Activated naive CD8-positive, alpha-beta T cell treated with anti-CD3 and anti-CD28 coated beads for 36 hours (primary cell): Measurements from ENCODE around the gene KRT4. TPM values are rescaled to one million over a fixed set of nuclear protein-coding genes. Genes with fewer than 3 reads are reported as not detected.
"Not testable (repeated sequence)": the region's sequence is repeated elsewhere in the genome, so short reads cannot be mapped to it uniquely, and the experiment has no call there.

Source experiments
- DNase-seq: peaks from one replicate; pipeline ENCODE4 v3.0.0; 2021
- H3K27ac Mint-ChIP-seq: one replicate; pipeline ENCODE4 v1.8.0; 2022; ENCODE audit warnings: mild to moderate bottlenecking, moderate library complexity, mixed read lengths
- H3K27me3 Mint-ChIP-seq: one replicate; pipeline ENCODE4 v1.8.0; 2022; ENCODE audit warnings: mild to moderate bottlenecking, mixed read lengths
- H3K36me3 Mint-ChIP-seq: one replicate; pipeline ENCODE4 v1.8.0; 2021; ENCODE audit warnings: mild to moderate bottlenecking, mixed read lengths
- H3K4me1 Mint-ChIP-seq: one replicate; pipeline ENCODE4 v1.8.0; 2021; ENCODE audit warnings: mixed read lengths
- H3K4me3 Mint-ChIP-seq: one replicate; pipeline ENCODE4 v1.8.0; 2022; ENCODE audit warnings: mild to moderate bottlenecking, moderate library complexity, mixed read lengths
- H3K9me3 Mint-ChIP-seq: one replicate; pipeline ENCODE4 v1.8.0; 2022; ENCODE audit warnings: mixed read lengths
- total RNA-seq, 2 experiments: library from RNA; stranded (reverse); gene quantifications; one replicate each; pipeline ENCODE4 v1.2.3, GENCODE V29; 2021

The KRT4 gene
- total RNA-seq, 2 experiments from 2014 or later: 0.22 TPM; not detected in 1

DNA sequence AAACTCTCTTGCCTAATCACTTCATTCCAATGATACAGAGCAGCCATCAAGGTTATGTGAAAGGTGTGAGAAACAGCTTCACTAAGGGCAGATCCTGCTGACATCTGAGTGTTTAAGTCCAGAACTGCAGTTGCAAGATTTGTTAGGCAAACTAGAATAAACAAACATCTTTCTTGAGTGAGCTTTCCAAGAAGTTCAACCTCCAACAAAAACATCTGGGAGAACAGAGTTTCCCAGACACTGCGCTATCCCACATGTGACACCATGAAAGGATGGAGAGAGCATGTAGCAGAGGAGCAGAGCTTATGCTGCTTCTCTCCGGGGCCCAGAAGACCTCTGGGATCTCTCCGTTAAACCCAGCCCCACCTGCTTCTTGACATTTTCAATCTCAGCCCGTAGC is 42.4 kb downstream of the KRT4 start:
- no peak overlapping the region for H3K27ac Mint-ChIP-seq
- H3K36me3 Mint-ChIP-seq: no peaks in the 10 kb centered on the region
- no peaks in the 10 kb centered on the region for H3K4me1 Mint-ChIP-seq
- no peaks in the 10 kb centered on the region for H3K27me3 Mint-ChIP-seq
- no peak overlapping the region for H3K4me3 Mint-ChIP-seq
- peaks cover 1% of the 10 kb centered on the region for H3K9me3 Mint-ChIP-seq
- no peak for DNase-seq

DNA sequence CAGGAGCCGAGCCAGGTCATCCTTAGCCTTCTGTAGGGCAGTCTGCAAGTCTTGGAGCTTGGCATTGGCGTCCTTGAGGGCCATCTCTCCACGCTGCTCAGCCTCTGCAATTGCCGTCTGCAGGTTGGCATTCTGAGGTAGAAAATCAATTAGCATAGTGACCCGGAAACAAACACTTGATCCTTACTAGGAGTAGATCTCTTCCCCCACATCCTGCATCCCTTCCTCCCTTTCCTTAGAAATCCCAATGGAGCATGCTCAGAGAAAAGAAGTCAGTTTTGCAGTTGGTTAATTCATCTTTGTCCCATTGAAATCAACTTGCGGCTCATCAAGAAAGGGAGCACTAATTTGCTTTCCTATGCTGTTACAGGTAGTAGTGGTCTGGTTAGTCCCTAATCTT is 42.8 kb downstream of the KRT4 start:
- Mint-ChIP-seq H3K27ac (no peak overlapping the region), H3K4me3 (no peak overlapping the region), H3K9me3 (peaks cover 1% of the 10 kb centered on the region), H3K36me3 (no peaks in the 10 kb centered on the region), H3K4me1 (no peaks in the 10 kb centered on the region), H3K27me3 (no peaks in the 10 kb centered on the region)
- DNase-seq: no peak

DNA sequence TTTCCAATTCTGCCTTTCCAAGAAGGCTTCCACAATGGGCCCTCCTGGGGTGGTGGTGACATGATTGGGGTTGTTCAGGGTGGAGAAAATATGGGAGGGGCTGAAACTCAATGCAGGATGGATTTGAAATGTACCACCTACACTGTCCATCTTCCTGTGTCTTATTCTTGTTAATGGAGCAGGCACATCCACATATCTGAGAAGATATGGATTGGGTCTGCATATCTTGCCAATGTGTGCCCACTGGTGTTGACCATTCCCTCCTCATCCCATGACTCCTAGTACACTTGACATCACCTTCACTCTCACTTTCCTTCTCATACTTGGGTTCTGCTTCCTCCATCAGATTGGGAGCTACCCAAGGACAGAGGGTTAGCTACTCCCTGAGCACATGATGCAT is 44.0 kb downstream of the KRT4 start:
- H3K4me3 Mint-ChIP-seq: no peak overlapping the region
- no peak for DNase-seq
- H3K9me3 Mint-ChIP-seq: peaks cover 1% of the 10 kb centered on the region
- H3K27me3 Mint-ChIP-seq: no peaks in the 10 kb centered on the region
- H3K36me3 Mint-ChIP-seq: no peaks in the 10 kb centered on the region
- no peak overlapping the region for H3K27ac Mint-ChIP-seq
- no peaks in the 10 kb centered on the region for H3K4me1 Mint-ChIP-seq

DNA sequence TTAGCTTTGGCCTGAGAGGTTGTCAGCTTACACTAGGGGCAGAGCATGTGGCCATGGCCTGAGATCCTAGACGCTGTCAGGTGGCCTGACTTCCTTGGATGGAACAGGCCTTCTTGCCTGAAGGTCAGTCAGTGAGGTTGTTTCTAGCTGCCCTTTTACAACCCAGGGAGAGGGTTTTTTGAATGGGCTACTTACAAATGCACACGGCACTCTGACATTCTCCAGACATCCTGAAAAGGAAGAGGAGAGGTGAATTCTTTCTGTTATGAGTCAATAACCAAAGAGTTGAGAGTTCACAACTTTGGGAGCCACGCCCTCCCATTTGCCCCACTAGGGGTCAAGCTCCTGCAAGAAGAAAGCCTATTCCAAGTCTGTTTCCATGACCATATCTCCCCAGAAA is 44.6 kb downstream of the KRT4 start:
- no peaks in the 10 kb centered on the region for H3K36me3 Mint-ChIP-seq
- H3K27ac Mint-ChIP-seq: no peak overlapping the region
- DNase-seq: no peak
- H3K27me3 Mint-ChIP-seq: no peaks in the 10 kb centered on the region
- H3K9me3 Mint-ChIP-seq: peaks cover 1% of the 10 kb centered on the region
- H3K4me1 Mint-ChIP-seq: no peaks in the 10 kb centered on the region
- no peak overlapping the region for H3K4me3 Mint-ChIP-seq

DNA sequence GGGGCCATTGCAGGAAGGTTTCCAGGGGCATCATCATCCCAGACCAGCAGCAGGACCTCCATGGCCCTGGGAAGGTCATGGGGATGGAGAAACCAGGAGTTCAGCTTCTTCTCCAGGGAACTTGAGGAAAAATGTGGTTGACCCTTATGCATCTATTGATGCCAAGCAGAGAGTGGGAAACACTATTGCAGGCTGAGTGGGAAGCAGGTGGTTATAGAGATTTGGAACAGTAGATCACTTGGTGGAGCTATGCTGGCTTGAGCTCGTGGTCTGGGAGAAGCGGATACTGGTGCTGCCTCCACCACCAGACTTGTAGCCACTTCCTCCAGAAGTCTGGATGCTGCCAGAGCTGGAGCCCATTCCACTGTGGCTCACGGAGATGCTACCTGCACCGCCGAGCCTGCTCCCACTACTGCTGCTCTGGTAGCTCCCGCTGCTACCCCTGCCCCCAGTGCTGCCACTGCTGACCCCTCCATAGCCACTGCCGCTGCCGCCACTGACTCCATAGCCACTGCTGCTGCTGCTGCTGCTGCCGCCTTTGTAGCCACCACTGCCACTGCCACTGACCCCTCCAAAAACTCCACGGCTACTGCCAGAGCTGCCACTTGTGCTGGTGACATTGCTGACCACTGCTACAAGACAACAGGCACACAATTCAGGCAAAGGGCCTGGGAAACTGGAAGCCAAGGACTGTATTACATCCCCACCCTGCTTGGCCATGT is 45.3 kb downstream of the KRT4 start:
- Mint-ChIP-seq H3K27ac (no peak overlapping the region), H3K4me3 (no peak overlapping the region), H3K9me3 (peaks cover 1% of the 10 kb centered on the region), H3K36me3 (no peaks in the 10 kb centered on the region), H3K27me3 (no peaks in the 10 kb centered on the region), H3K4me1 (no peaks in the 10 kb centered on the region)
- no peak for DNase-seq

DNA sequence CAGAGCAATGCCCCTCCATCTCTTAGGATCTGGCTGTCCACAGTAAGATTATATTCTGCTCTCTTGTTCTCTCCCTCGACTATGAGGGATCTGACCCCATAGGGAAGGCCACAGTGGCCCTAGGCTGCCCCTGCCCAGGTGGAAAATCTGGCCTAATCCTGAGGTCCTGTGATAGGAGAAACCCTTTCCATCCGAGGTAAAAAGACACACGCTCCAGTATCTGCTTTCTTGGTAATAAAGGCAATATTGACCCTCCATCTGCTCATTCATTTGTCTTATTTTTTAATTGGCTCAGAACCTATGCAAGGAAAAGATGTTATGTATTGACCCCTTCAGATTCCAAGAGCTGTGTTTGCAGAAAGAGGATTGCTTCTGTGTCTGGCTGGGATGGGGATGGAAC is 46.5 kb downstream of the KRT4 start:
- Mint-ChIP-seq H3K27me3 (no peaks in the 10 kb centered on the region), H3K27ac (no peak overlapping the region), H3K4me1 (no peaks in the 10 kb centered on the region), H3K9me3 (peaks cover 1% of the 10 kb centered on the region), H3K36me3 (no peaks in the 10 kb centered on the region), H3K4me3 (no peak overlapping the region)
- DNase-seq: no peak

DNA sequence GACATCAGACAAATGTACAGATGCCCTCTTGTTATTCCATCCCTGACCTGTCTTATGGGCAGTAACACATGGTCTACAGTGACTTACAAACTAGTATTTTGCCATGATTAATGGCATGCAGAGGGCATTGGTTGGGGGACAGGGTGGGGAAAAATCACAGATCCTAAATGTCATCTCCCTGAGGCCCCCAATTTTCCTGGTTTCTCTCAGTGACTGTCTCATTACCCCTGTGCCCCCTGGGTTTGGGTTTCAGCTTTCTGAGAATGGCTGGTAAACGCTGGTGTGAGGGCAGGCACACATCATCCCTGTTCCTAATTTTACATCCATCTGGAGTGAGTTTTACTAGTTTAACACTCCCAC is 46.9 kb downstream of the KRT4 start:
- Mint-ChIP-seq H3K27me3 (no peaks in the 10 kb centered on the region), H3K4me3 (no peak overlapping the region), H3K36me3 (no peaks in the 10 kb centered on the region), H3K27ac (no peak overlapping the region), H3K4me1 (no peaks in the 10 kb centered on the region), H3K9me3 (peaks cover 1% of the 10 kb centered on the region)
- no peak for DNase-seq

DNA sequence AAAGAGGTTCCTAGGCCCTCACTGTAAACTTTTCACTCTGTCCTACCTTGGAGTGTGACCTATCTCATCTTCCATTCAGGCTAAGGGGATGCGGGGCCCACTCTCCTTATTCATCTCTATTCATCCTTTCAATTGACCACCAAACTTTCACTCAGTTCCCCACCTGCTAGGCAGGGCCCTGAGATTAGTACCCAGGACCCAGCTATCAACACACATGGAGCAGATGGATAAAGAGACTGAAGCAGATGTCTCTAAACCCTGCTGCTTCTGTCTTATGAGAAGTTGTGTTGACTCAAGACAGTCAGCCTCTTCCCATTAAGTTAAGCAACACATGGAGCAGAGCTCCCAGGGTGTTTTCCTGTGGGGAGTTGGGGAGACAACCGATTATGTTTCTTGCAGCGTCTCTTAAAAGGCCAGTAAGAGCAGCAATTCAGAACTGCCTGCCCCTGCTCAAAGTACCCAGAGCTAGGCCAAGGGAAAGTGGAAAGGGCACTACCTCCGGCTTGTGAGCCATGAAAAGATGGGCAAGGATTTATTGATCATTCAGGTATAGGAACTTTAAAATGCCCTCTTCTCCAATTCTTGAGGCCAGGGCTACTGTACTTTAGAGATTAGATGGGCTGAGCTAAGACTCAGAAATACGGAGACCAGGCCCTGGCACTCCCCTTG is 47.4 kb downstream of the KRT4 start:
- Mint-ChIP-seq H3K36me3 (no peaks in the 10 kb centered on the region), H3K27me3 (no peaks in the 10 kb centered on the region), H3K4me3 (no peak overlapping the region), H3K9me3 (peaks cover 3% of the 10 kb centered on the region), H3K4me1 (no peaks in the 10 kb centered on the region), H3K27ac (no peak overlapping the region)
- no peak for DNase-seq

DNA sequence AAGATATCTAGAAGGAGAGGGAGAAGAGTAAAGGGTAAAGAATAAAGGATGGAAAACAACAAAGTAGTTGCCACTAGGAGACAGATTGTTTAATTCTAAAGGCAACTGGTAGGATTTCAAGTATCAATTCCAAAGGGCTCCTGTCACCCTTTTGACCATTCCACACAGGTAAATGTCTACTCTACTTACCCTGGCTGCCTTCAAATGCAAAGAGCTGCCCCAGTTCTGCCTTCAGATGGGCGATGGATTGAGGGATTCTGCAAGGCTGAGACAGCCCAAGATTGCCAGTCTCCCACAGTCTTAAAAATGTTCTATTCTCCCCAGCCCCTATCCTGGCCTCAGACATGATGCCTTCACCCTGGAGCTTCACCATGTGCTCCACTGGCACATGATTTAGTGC is 48.2 kb downstream of the KRT4 start:
- peaks cover 6% of the 10 kb centered on the region for H3K9me3 Mint-ChIP-seq
- H3K27me3 Mint-ChIP-seq: no peaks in the 10 kb centered on the region
- DNase-seq: no peak
- H3K27ac Mint-ChIP-seq: no peak overlapping the region
- no peaks in the 10 kb centered on the region for H3K36me3 Mint-ChIP-seq
- H3K4me1 Mint-ChIP-seq: no peaks in the 10 kb centered on the region
- no peak overlapping the region for H3K4me3 Mint-ChIP-seq

DNA sequence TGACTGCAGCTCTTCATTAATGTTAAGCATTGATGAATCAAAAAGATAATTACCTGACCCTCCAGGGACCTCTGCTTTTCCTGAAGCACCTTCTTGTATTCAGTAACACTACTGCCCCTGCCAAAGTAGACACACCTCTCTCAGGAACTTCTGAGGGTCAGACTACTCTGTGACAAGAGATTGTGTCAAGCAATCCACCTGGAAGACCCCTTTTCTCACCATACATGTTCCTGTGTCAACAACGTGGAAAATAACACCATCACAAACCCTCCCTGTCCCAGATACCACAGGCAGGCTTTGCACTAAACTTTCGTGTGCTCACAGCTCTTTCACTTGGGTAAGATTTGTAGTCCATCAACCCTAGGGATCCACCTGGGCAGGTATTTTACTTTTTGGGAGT is 49.9 kb downstream of the KRT4 start:
- Mint-ChIP-seq H3K36me3 (no peaks in the 10 kb centered on the region), H3K27me3 (no peaks in the 10 kb centered on the region), H3K4me3 (no peak overlapping the region), H3K27ac (no peak overlapping the region), H3K9me3 (peaks cover 13% of the 10 kb centered on the region), H3K4me1 (no peaks in the 10 kb centered on the region)
- no peak for DNase-seq

DNA sequence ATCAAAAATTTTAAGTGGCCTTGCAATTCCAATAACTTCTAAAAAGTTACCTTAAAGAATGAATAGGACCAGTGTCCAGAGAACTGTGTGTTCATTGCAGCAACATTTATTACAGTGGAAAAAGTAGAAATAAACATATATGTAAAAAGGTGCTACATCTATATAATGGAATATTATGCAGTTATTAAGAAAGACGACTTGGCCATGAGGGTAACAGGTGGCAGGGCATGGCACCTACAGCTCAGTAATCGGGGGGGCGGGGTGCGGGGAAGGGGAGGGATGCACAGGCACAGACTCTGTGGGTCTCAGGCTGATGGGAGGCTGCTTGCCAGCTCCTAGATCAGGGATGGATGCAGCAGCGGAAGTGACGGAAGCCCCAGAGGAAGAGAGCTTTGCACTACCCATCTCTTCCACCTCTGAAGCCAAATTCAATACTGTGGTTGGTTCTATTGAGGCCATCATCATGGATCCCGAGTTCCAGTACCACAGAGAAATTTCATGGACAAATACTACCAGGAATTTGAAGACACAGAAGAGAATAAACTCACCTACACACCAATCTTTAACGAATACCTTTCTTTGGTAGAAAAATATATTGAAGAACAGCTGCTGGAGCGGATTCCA is 50.8 kb downstream of the KRT4 start:
- H3K9me3 Mint-ChIP-seq: peaks cover 13% of the 10 kb centered on the region
- no peaks in the 10 kb centered on the region for H3K36me3 Mint-ChIP-seq
- no peak overlapping the region for H3K4me3 Mint-ChIP-seq
- no peak overlapping the region for H3K27ac Mint-ChIP-seq
- DNase-seq: no peak
- no peaks in the 10 kb centered on the region for H3K27me3 Mint-ChIP-seq
- no peaks in the 10 kb centered on the region for H3K4me1 Mint-ChIP-seq

DNA sequence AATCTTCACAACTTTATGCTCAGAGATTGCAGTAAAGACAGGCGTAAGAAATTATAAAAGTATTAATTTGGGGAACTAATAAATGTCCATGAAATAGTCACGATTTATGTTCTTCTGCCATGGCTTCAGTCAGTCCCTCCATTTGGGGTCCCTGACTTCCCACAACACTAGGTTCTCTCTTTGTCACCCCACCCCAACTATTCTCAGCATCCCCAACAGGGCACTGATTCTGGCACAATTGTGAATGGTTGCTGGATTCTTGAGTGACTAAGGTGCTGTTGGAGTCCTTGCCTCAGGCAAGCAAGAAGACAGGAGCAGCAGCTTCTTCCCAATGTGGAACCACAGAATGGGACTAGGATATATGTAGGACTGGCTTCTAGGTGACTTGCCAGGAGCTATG is 52.1 kb downstream of the KRT4 start:
- no peak for DNase-seq
- Mint-ChIP-seq H3K36me3 (no peaks in the 10 kb centered on the region), H3K9me3 (peaks cover 13% of the 10 kb centered on the region), H3K4me3 (no peak overlapping the region), H3K27ac (no peak overlapping the region), H3K27me3 (no peaks in the 10 kb centered on the region), H3K4me1 (no peaks in the 10 kb centered on the region)

DNA sequence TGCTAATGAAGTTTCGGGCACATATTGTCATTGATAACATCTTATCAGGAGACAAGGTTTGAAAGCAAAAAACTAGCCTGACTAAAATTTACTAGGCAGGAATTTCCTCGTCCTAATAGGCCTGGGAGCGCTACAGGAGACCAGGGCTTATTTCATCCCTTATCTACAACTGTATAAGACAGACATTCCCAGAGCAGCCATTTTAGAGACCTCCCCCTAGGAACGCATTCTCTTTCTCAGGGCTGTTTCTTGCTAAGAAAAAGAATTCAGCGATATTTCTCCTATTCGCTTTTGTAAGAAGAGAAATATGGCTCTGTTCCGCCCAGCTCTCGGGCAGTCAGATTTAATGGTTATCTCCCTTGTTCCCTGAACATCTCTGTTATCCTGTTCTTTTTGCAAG is 52.7 kb downstream of the KRT4 start:
- H3K27me3 Mint-ChIP-seq, H3K4me3 Mint-ChIP-seq, H3K36me3 Mint-ChIP-seq, DNase-seq, H3K4me1 Mint-ChIP-seq, H3K27ac Mint-ChIP-seq: not testable (repeated sequence)
- peaks cover 13% of the 10 kb centered on the region for H3K9me3 Mint-ChIP-seq

DNA sequence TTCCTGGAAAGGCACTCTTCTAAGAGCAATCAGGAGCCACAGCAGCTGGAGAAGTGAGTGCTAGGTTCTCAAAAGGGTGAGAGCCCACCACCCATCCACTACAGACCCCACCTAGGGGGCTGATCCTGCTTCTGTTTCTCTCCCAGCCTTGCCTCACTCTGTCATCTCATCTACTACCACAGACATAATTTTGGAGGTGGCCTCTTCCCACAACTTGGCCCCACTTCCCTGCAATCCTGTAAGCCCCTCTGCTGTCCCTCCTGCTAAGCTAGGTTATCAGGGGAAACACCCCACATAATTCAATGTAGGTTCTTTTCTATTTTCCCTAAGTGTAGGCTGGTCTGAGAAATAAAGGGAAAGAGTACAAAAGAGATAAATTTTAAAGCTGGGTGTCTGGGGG is 53.3 kb downstream of the KRT4 start:
- Mint-ChIP-seq H3K4me1 (no peaks in the 10 kb centered on the region), H3K27me3 (no peaks in the 10 kb centered on the region), H3K27ac (no peak overlapping the region), H3K36me3 (no peaks in the 10 kb centered on the region), H3K9me3 (peaks cover 13% of the 10 kb centered on the region), H3K4me3 (no peak overlapping the region)
- no peak for DNase-seq

DNA sequence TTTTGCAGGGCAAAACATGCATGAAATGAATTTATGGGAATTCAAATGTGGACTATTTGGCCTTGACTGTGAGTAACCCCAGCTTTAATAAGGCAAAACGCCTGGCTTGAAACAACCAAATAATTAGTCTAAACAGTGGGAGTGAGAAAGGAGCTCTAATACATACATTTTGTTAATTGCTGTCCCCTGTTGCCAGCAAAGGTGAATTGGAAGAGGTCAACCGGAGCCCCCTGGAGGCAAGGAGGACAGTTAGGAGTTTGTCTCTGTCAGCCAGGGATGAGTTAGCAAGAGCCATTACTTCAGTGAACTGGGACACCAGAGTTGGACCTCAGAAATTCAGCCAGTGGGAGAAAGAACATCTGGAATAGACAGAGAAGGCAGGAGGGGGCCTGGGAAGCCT is 54.2 kb downstream of the KRT4 start:
- H3K27me3 Mint-ChIP-seq: no peaks in the 10 kb centered on the region
- H3K4me3 Mint-ChIP-seq: no peak overlapping the region
- H3K4me1 Mint-ChIP-seq: no peaks in the 10 kb centered on the region
- no peaks in the 10 kb centered on the region for H3K36me3 Mint-ChIP-seq
- H3K27ac Mint-ChIP-seq: no peak overlapping the region
- DNase-seq: no peak
- H3K9me3 Mint-ChIP-seq: peaks cover 13% of the 10 kb centered on the region

DNA sequence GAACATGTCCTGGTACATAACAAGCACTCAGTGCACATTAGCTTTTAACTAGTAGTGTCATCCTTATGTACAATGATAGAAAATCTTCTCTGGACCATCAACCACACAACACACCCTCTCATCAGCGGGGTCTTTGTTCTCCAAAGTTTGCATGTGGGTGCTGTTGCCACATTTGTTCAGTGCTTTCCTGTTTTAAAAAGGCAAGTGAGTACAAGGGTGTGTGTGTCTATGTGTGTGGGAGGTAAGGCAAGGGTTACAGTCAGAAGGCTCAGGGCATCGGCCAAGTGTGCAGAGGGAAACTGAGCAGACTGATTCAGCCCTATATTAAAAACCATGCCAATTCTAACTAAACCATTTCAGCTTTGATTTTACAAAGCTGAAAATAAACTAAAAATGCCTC is 54.7 kb downstream of the KRT4 start:
- Mint-ChIP-seq H3K27ac (no peak overlapping the region), H3K4me3 (no peak overlapping the region), H3K4me1 (no peaks in the 10 kb centered on the region), H3K9me3 (peaks cover 13% of the 10 kb centered on the region), H3K27me3 (no peaks in the 10 kb centered on the region), H3K36me3 (no peaks in the 10 kb centered on the region)
- DNase-seq: no peak
